NCI-H1417 treated with DMSO at 0.1 percent for 48 hours (cell line): ENCODE results near the gene HS3ST2.

Experiments
- DNase-seq: peaks from one replicate; lab custom pipeline; 2025; lab: John Stamatoyannopoulos, UW

The HS3ST2 gene

DNA sequence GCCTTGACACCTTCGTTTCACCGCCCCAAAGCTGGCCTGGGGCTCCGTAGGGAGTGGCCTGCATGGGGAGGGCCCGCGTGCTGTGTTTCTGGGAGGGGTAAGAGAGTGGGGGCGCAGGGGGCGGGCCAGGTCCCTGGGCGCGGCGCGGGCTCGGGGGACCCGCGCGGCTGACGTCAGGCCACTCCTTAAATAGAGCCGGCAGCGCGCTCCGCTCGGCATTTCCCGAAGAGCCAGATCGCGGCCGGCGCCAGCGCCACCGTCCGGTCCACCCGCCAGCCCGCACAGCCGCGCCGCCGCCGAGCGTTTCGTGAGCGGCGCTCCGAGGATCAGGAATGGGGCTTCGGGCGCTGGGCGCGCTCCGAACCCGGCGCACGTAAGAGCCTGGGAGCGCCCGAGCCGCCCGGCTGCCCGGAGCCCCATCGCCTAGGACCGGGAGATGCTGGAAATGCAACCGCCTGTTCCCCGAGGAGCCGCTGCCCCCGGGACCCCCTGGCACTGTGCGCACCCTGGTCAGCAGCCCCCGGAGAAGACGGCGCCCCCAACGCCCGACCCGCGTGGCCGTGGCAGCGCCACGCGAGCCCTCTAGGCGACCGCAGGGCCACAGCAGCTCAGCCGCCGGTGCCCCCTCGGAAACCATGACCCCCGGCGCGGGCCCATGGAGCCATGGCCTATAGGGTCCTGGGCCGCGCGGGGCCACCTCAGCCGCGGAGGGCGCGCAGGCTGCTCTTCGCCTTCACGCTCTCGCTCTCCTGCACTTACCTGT, at the start of gene HS3ST2:
Gene HS3ST2, plus strand, starts transcription at position 215 of the 763 bp plus-strand sequence. Its CDS starts 449 bp downstream, at position 664.
- DNase-seq, result no peak

DNA sequence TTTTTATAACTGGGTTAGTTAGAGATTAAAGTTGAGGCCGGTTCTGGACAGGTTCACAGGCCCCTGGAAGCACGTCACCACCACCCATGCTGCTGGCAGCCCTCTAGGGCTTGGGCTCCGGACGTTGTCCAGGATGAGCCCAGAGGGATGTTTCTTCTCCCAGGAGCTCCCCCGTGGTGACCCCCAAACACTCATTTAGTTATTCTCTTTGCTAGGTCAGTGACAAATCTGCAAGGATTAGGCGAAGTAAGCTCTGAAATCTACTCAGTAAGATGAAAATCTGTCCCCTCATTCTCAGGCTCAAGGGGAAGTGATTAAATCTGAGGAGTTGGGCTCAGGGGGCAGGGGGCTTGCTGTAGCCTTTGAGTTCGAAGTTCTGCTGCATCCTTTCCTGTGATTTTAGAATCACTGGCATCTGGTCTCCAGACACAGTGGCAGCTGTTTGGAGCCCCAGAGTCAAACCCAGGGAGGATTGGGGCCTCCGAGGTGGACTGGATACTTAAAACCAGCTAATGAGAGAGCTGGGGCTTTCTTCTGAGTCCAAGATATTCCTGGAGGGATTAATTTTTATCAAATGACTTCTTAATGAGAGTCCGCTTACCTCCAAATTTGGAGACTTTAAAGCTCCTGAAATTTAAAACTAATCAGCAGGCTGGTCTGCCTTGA, 49.2 kb upstream of the HS3ST2 start:
- no peak for DNase-seq

DNA sequence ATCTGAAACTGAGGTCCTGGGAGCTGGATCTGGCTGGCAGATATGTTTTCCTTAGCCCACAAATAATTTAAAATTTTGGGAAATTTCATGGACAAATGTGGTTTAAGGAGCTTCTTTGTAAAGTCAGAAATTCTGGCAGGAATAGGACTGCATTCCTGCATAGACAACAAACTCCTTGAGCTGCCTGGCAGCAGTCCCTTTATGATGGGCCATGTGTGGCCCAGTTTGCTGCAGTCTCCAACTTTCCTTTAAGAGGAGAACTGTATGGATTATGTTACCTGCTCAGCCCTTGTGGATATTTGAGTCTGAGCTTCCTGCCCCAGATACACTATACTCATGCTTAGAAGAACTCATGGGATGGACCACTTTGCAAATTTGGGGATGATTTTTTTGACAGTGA, 48.5 kb upstream of the HS3ST2 start:
- DNase-seq, result no peak

DNA sequence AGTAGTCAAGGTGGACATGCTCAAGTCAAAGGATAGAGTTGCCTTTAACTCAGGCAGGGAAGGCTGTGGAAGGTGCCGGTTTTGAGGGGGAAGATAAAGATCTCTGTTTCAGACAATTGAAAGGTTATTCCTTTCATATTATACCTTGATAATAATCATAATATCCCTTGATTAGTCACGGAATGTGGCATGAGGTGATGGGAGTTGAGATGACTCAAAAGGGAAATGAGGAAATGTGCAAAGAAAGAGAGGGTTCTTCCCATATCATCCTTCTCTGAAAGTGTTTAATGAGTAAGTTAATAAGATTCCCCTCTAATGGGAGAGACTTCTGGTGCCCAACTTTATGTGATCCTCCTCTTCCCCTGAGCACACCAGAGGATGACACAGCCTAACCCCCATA, 43.1 kb upstream of the HS3ST2 start:
- DNase-seq, result no peak

DNA sequence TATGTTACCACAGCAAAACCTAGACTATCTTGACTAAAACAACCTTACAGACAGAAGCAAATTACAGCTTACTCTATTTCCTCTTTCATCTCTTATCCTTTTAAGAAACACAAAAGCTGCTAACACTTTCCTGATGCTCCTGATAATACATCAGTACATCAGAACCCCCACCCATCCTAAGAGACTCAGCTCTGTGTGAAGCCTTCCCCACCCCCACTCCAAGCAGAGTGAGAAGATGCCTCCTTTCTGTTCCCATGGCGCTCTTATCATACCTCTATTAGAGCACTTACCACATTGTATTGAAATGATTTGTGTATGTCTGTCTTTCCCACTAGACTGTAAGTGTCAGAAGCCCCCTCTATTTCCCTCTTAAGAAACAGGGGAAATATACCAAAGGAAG, 42.4 kb upstream of the HS3ST2 start:
- DNase-seq, result no peak

DNA sequence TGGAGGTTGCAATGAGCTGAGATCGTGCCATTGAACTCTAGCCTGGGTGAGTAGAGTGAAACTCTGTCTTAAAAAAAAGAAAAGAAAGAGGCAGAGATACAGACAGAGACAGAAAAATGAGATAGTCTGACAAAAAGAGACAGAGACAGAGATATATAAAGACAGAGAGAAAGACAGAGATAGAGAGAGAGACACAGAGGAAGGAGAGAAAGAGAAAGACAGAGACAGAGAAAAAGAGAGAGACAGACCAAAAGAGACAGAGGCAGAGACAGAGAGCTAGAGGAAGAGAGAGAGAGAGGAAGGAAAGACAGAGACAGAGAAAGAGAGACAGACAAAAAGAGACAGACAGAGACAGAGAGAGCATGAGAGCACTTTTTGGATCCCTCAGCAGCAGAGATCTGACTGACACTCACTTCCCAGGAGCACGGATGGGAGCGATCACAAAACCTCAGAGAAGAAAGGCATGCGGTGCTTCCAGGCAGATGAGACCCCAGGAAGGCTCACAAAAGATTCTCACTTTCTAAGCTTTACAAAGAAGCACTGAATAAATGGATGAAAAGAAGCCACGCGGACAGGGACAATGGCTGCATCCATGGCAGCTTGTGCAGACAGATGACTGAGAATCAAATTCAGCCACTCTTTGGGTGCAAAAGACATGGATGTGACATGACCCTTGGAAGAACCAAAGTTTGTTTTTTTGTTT, 38.6 kb upstream of the HS3ST2 start:
- DNase-seq, result no peak

DNA sequence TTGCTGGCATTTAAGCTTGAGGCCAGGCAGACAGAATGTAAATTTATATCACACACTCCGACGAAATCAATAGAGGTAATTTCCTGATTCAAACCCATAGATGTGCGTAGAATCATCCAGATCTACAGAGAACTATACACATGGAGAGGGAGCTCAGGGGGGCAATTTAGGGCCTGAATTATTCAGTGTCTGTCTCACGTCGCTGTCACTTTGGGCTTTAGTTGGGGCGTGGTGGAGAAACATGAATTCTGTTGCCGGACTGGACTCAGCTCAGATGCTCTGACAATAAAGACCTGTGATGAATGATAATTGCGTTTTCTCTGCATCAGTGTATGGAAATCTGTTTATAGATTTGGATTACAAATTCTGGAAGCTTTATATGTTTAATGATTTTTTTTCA, 32.5 kb upstream of the HS3ST2 start:
- no peak for DNase-seq

DNA sequence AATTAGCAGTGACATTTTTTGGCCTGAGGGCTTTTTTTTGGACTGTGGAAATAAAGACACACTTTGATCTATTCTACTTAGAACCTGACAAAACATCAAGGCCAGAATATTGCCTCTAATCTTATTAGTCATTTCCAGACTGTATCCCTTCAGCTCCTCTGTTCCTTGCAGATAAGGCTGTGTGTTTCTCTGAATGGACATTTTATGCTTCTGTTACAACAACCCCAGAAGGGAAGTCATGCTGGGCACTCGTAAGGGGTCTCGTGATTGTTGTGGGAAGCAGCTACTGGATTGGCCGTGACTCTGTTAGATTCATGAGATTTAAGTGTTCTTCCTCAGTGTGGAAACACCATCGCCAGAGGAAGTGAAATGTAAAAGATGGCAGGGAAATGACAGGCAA, 31.6 kb upstream of the HS3ST2 start:
- no peak for DNase-seq

DNA sequence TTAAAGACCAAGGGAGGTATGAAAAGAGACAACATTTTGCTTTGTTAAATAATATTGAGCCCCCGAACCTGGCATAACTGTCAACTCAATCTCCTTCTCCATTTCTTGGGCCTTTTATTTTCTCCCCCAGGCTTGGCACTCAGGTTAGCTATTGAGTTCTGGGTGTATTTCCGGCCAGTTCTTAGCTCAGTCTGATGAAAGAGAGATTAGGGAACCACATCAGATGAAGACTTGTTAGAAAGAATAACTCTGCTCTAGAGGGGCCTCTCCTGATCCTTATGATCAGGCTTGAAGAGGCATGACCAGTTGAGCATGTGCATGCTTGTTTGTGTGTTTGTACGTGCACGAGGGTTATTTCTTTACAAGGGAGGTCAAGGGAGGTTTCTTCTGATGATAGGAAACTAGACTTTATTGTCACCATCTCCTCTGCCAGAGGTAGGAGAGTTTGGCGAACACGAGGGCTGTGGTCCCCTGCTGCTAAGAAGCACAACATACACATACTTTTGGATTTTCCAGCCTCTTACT, 29.2 kb upstream of the HS3ST2 start:
- no peak for DNase-seq

DNA sequence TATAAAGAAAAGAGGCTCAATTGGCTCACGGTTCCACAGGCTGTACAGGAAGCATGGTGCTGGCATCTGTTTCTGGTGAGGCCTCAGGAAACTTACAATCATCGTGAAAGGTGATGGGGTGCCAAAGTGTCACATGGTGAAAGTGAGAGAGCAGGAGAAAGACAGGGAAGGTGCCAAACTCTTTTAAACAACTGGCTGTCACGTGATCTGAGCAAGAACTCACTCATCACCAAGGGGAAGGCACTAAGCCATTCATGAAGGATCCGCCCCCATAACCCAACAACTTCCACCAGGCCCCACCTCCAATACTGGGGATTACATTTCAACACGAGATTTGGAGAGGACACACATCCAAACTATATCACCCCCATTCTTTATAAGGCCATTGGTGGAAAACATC, 28.4 kb upstream of the HS3ST2 start:
- no peak for DNase-seq

DNA sequence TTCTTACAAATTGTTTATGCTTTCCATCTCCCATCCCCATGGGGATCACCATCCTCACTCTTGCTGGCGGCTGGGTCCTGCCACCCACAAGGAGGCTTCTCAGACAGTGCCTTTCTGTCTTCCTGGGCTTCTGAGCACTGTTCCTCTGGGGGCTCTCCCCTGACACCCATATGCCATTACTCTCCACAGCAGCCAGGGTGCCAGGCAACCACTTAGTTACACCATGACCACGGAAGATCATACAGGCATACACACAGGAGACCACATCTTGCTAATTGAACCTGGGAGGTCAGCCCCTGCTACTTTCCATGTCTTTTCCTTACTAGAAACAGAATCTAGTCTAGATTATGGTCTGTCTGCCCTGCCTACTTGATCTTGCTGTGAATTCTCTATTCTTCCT, 27.7 kb upstream of the HS3ST2 start:
- DNase-seq, result no peak

DNA sequence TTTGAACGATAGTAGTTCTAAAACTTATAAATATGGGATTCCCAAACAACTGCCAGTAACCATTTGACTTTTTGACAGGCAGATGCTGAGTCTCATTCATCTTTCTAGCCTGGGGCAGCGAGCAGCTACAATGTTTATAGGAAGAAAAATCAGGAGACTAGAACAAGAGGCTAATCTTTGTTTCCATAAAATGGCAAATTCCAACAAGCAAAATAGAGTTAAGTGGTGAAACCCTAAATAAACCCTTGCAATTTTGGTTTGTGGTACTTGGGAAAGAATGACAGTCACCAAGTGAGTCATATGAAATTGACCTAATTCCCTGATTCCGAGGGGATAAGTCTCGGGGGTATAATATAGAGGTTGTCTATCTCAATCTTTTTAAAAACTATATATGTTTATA, 27.3 kb upstream of the HS3ST2 start:
- no peak for DNase-seq

DNA sequence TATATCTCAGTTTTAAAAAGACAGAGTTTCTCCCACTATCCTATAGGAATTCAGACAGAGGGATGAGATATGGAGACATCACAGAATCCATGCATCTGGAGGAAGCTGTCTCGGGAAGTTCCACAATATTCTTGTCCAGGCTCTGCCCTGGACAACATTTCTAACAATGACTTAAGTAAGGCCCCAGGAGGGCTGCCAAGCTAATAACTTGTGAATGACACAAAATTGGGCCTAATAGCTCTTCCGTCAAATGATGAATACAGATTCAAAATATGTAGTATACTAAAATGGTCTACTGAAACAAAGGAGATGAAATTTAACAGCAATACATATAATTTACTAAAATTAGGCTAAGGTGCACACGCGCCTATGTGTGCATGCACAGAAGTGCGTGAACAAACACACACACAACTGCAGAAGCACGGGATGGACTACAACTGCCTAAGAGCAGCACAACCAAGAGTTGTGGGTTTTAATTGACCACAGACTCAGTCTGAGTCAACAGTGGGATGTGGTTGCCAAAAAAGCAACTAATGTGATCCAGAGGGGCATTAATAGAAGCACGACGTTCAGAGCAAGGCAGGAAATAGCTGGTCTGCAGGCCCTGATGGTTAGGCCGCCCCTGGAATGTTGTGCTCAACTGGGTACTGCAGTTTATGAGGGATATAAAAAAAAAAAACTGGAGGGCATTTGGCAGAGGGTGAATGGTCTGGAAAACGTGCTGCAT, 26.3 kb upstream of the HS3ST2 start:
- no peak for DNase-seq

DNA sequence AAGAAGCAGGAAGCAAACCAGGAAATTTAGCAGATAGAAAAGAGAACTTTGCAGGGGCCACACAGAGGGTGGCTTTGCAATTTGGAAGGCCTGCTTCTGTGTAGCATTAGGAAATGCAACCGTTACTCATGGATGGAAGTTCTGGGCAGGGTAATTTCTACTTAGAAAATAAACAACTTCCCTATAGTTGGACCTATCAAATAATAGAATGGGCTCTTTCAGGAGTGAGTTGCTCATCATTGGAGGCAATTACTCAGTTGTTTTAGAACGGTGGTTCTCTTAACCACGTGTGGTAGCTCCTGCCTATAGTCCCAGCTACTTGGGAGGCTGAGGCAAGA, 25.8 kb upstream of the HS3ST2 start:
- DNase-seq, result no peak

DNA sequence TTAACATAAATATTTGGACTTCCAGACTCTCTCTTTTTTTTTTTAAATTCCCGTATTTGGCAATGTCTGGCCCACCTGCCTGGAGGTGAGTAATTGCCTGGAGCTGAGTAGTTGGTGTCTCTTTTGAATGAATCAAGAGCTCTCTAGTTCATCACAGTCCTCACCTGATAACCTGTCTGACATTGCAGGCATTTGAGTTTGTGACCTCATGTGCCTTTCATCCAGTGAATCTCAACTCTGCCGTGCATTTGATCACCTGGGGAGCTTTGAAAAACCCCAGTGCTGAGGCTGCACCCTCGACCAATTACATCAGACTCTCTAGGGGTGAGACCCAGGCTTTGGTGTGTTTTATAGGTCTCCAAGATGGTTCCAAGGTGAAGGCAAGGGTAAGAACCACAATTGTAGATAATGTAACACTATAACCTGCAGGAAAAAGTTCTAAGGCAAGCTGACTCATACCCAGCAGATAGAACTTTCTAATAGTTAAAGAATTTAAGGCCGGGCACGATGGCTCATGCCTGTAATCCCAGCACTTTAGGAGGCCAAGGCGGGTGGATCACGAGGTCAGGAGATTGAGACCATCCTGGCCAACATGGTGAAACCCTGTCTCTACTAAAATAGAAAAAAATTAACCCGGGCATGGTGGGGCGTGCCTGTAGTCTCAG, 24.5 kb upstream of the HS3ST2 start:
- no peak for DNase-seq

DNA sequence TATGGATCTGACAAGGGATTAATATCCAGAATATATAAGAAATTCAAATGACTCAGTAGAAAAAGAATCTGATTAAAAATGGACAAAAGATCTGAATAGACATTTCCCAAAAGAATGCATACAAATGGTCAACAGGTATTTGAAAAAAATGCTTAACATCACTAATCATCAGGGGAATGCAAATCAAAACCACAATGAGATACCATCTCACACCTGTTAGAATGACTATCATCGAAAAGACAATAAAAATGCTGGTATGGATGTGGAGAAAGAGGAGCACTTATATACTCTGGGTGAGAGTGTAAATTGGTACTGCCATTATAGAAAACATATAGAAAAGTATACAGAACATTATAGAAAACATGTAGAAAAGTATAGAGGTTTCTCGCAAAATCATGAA, 16.4 kb upstream of the HS3ST2 start:
- DNase-seq, result no peak

DNA sequence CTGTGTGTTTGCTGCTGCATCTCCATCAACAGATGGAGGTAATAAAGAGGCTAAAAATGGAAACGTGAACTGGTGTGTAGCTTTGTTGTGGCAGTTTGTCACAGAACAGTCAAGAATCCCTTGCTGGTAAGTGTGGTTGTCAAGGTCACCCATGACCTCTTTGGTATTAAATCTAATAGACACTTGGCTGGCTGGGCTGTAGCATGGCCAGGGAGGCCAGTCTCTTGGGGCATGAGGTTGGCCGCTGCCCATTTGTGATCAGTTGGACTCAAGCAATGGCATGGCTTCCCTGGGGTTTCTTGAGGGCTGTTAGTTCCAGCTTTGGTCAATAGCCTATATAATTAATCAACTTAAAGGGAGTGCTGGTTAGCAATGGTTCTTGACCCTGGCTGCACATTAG, 14.8 kb upstream of the HS3ST2 start:
- DNase-seq, result no peak

DNA sequence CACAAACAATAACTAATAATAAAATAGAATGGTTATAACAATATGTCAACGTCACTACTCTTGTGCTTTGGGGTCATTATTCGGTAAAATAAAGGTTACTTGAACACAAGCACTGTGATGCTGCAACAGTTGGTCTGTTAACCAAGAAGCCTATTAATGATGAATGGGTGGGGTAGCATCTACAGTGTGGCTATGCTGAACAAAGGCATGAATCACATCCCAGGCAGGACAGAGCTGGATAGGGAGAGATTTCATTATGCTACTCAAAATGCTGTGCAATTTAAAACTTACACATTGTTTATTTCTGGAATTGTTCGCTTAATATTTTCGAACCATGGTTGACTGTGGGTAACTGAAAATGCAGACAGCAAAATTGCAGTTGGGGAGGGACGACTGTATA, 9.1 kb upstream of the HS3ST2 start:
- no peak for DNase-seq

DNA sequence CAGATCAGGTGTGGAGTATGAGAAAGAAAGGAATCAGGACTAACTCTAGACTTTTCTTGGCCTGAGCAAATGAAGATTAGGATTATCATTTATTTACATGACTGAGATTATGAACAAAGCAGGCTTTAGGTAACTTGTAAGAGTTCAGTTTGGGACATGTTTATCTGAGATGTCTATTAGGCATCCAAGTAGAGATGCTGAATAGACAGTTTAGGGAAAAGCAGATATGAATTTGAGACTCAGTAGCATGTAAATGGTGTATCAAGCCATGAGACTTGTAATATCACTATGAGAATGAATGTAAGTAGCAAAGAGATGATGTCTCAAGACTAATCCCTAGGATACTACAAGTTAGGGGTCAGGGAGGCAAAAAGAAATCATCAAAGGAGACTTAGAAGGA, 8.6 kb upstream of the HS3ST2 start:
- DNase-seq, result no peak

DNA sequence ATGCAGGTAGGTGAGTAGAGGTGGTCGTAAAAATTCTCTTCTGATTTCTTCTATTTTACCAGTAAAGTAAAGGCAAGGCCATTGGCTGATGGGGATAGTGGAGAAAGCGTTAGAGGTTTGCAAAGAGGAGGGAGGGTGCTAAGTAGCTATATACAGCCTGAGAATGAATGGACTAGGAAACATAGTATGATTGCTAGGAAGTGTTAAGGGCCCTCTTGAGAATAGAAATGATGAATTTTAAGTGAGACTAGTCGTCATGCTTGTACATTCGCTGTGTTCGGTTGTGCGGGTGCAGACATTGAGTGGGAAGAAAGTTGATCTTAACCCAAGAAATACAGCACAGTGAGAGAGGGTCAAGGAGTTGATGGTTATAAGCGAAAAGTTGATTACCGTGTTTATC, 7.2 kb upstream of the HS3ST2 start:
- no peak for DNase-seq

DNA sequence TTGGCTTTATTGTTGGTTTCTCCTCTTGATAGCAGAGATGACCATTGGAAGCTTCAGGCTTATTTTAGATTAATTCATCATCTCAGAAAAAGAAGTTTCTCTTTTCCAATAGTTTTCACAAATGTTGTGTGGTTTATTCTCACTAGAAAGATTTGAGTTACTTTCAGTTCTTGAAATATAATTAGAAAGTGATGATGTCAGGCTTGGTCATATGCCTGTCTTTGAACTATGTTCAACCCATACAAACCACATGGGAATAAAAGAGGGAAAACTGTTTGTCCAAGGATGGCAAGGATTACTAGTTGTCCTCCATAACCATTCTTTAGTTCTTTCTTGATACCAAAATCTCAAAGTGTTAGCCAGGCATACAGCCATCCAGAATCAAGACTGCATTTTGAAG, 3.7 kb upstream of the HS3ST2 start:
- DNase-seq, result no peak
